ENCODE results near the gene RRAGC.
A peak's percentile ranks its signal among the peaks of the same experiment; 100 is the strongest.

DNA sequence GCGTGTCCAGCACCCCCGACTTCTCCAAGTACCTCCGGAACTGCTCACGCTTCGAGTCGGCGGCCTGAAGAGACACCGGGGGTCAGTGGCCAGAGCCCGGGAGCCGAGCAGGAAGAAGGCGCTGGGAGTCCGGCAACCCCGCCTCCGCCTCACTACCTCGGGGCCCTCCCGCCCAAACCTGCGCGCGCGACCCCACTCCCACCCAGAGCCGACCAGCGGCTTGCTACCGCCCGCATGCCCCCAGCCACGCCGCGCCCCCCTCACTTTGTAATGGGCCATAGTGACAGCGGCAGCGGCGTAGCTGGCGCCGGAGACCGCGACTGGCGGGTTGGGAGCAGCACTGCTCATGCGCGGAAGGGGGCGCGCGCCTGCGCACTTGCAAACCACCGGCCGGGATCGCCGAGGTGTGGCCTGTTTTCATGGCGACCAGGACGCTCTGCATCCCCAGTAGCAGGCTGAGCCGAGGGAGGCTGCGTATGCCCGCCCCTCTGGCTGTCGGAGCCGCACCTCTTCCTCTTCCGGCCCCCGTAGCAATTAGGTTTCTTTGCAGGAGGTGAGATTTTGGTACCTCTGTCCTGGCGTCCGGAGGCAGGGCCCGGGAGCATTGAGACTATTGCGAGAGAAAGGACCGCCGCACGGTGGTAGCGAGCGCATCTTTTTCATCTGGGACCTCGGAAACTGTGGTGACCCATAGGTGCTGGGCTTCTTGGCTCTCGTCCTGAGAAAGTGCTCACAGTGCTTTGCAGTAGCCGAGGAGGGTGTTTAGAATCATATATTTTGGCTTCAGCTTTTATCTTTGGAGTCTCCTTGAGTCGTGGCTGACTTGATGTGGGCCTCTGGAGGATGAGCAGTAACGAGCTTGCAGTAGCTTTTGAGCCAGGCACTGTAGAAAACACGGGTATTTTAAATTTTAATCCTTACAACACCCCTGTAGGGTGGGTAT lies 13.7 kb upstream of the RRAGC start, which contains the start of gene MYCBP:
- TF ChIP-seq POLR2A (IDR thresholded peaks at IDR 0.05; ENCODE audit: low read length) (peak; percentile 42), MYC (IDR thresholded peaks at IDR 0.05; ENCODE audit: borderline replicate concordance, low read length) (no peak), FOXS1 (CRISPR knock-in tag; IDR thresholded peaks at IDR 0.05) (no peak), RNF2 (IDR thresholded peaks at IDR 0.05; ENCODE audit: borderline replicate concordance, low read depth) (no peak), HDAC2 (IDR thresholded peaks at IDR 0.05) (no peak), RAD21 (conservative IDR thresholded peaks at IDR 0.05 in 1 of 2, IDR thresholded peaks at IDR 0.05 in 1 of 2) (no peak), JUN (IDR thresholded peaks at IDR 0.05) (peak in 1 of 2 experiments; percentile 52; a peak in 1 of 5 replicates)
- TF ChIP-seq, protein P1, sequence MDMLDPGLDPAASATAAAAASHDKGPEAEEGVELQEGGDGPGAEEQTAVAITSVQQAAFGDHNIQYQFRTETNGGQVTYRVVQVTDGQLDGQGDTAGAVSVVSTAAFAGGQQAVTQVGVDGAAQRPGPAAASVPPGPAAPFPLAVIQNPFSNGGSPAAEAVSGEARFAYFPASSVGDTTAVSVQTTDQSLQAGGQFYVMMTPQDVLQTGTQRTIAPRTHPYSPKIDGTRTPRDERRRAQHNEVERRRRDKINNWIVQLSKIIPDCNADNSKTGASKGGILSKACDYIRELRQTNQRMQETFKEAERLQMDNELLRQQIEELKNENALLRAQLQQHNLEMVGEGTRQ (IDR thresholded peaks at IDR 0.05), result no peak
- TF ChIP-seq, protein P2, sequence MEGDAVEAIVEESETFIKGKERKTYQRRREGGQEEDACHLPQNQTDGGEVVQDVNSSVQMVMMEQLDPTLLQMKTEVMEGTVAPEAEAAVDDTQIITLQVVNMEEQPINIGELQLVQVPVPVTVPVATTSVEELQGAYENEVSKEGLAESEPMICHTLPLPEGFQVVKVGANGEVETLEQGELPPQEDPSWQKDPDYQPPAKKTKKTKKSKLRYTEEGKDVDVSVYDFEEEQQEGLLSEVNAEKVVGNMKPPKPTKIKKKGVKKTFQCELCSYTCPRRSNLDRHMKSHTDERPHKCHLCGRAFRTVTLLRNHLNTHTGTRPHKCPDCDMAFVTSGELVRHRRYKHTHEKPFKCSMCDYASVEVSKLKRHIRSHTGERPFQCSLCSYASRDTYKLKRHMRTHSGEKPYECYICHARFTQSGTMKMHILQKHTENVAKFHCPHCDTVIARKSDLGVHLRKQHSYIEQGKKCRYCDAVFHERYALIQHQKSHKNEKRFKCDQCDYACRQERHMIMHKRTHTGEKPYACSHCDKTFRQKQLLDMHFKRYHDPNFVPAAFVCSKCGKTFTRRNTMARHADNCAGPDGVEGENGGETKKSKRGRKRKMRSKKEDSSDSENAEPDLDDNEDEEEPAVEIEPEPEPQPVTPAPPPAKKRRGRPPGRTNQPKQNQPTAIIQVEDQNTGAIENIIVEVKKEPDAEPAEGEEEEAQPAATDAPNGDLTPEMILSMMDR (IDR thresholded peaks at IDR 0.05), result no peak
- TF ChIP-seq, protein P3, sequence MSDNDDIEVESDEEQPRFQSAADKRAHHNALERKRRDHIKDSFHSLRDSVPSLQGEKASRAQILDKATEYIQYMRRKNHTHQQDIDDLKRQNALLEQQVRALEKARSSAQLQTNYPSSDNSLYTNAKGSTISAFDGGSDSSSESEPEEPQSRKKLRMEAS (IDR thresholded peaks at IDR 0.05), result no peak

All from A549 (cell line).